ENCODE data around the gene MC1R. TPM values are rescaled to one million over a fixed set of nuclear protein-coding genes. Genes with fewer than 3 reads are reported as not detected.

Gene MC1R
- total RNA-seq, 1 donor from 2014 or later, result 13.2 TPM

DNA sequence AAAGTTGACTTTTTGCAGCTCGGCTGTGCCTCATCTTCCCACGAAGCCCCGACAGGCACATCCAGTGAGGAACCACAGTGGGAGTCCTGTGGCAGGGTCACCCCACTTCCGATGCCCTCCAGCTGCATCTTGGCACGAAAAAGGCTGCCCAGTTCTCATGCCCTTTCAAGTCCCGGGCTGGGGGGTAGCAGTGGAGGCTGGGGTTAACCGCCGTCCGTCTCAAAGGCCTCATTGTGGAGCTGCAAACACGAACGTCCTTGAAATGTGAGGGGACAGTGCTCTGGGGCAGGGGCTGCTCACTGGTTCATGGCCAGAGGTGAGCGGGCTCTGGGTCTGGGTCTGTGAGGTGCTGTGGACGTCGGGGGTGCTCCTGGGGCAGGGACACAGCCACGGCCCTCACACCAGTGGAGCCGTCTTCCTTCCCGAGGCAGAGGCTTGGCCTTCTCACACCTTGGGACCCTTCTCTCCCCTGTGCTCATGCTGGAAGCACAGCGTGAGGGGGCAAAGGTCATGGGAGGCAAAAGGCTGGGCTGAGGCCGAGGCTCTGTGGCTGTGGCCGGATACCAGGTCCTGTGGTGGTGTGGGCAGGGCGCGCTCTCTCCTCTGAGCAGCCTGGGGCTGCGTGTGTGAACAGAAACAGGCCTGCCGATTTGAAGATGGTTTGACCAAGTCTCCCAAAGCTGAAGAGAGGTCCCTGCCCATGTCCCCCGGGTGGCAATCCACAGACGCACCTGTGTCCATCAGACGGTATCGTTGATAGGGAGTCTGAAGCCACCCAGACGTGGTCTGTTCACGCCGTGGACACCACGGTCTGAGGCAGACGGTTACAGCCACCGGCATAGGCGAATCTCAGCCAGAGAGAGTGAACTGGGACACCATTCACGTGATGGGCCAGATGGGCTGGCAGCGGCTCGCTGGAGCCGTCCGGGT lies 3.1 kb upstream of the MC1R start:
- no peaks in the 10 kb centered on the region for H3K27me3 ChIP-seq
- DNase-seq (ENCODE audit: low spot score in 2 of 2), result no peak
- no peak overlapping the region for H3K27ac ChIP-seq
- H3K4me1 ChIP-seq, result peaks cover 7 to 9% of the 10 kb centered on the region in 2 donors
- no peak overlapping the region for H3K4me3 ChIP-seq
- H3K36me3 ChIP-seq, result peaks cover 13 to 24% of the 10 kb centered on the region in 2 donors
- intact Hi-C loops (cut with DNase I), result no loop called here
- TF ChIP-seq, protein P1, sequence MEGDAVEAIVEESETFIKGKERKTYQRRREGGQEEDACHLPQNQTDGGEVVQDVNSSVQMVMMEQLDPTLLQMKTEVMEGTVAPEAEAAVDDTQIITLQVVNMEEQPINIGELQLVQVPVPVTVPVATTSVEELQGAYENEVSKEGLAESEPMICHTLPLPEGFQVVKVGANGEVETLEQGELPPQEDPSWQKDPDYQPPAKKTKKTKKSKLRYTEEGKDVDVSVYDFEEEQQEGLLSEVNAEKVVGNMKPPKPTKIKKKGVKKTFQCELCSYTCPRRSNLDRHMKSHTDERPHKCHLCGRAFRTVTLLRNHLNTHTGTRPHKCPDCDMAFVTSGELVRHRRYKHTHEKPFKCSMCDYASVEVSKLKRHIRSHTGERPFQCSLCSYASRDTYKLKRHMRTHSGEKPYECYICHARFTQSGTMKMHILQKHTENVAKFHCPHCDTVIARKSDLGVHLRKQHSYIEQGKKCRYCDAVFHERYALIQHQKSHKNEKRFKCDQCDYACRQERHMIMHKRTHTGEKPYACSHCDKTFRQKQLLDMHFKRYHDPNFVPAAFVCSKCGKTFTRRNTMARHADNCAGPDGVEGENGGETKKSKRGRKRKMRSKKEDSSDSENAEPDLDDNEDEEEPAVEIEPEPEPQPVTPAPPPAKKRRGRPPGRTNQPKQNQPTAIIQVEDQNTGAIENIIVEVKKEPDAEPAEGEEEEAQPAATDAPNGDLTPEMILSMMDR (IDR thresholded peaks at IDR 0.05), result no peak
- no peaks in the 10 kb centered on the region for H3K9me3 ChIP-seq

DNA sequence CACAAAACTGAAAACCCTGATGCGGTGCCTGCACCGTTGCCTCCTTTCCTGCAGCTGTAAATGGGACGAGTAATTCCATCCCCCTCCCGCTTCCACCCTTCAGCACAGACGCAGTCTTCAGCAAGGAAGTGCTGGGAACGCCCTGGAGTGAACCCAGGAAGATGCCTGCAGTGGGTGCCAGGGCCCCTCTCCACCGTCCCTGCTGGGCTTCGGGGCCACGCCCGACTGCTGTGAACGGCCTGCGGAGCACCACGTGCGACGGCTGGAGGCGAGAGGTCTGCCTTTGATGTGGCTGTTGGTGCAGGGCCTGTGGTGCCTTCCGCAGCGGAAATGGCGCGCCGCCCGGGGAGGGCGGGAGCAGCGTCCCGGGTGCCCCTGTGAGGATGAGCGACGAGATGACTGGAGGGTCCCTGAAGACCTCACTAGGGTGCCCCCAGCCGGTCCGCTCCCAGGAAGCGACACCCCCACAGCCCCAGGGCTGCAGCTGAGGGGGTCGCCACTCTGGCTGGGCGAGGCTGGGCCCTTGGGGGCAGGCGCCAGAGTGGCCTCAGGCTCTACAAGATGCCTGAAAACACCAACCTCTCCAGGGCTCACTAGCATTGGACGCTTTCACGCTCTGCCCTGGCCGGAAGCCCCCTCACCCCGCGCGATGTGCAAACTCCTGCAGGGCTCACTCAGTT lies 749 bp upstream of the MC1R start:
- Histone ChIP-seq H3K27me3 (no peaks in the 10 kb centered on the region), H3K36me3 (peaks cover 0 to 4% of the 10 kb centered on the region in 2 donors), H3K9me3 (no peaks in the 10 kb centered on the region), H3K4me3 (peak overlapping the region; percentile 36 to 63), H3K27ac (peak overlapping the region in 1 of 2 donors; percentile 19), H3K4me1 (peaks cover 11 to 25% of the 10 kb centered on the region in 2 donors)
- TF ChIP-seq, protein P1 (IDR thresholded peaks at IDR 0.05), result no peak
- intact Hi-C loops (cut with DNase I), result no loop called here
- DNase-seq (ENCODE audit: low spot score in 2 of 2), result peak; percentile 68 to 89

DNA sequence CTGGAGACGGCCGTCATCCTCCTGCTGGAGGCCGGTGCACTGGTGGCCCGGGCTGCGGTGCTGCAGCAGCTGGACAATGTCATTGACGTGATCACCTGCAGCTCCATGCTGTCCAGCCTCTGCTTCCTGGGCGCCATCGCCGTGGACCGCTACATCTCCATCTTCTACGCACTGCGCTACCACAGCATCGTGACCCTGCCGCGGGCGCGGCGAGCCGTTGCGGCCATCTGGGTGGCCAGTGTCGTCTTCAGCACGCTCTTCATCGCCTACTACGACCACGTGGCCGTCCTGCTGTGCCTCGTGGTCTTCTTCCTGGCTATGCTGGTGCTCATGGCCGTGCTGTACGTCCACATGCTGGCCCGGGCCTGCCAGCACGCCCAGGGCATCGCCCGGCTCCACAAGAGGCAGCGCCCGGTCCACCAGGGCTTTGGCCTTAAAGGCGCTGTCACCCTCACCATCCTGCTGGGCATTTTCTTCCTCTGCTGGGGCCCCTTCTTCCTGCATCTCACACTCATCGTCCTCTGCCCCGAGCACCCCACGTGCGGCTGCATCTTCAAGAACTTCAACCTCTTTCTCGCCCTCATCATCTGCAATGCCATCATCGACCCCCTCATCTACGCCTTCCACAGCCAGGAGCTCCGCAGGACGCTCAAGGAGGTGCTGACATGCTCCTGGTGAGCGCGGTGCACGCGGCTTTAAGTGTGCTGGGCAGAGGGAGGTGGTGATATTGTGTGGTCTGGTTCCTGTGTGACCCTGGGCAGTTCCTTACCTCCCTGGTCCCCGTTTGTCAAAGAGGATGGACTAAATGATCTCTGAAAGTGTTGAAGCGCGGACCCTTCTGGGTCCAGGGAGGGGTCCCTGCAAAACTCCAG lies 1.1 kb downstream of the MC1R start:
- no peaks in the 10 kb centered on the region for H3K27me3 ChIP-seq
- no peak overlapping the region for H3K4me3 ChIP-seq
- H3K4me1 ChIP-seq, result peaks cover 19 to 32% of the 10 kb centered on the region in 2 donors
- intact Hi-C loops (cut with DNase I), result no loop called here
- no peaks in the 10 kb centered on the region for H3K36me3 ChIP-seq
- H3K9me3 ChIP-seq, result no peaks in the 10 kb centered on the region
- TF ChIP-seq, protein P1 (IDR thresholded peaks at IDR 0.05), result no peak
- DNase-seq (ENCODE audit: low spot score in 2 of 2), result no peak
- no peak overlapping the region for H3K27ac ChIP-seq

DNA sequence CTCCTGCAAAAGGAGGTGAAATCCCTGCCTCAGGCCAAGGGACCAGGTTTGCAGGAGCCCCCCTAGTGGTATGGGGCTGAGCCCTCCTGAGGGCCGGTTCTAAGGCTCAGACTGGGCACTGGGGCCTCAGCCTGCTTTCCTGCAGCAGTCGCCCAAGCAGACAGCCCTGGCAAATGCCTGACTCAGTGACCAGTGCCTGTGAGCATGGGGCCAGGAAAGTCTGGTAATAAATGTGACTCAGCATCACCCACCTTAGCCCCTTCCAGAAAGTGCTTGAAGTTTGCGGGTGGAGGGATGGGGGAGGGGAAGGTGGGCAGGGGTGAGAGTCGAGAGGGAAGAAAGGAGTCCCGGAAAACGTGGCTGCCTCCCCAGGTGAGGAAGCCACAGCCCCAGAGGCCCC lies 2.1 kb downstream of the MC1R start:
- intact Hi-C loops (cut with DNase I), result no loop called here
- TF ChIP-seq, protein P1 (IDR thresholded peaks at IDR 0.05), result no peak
- no peaks in the 10 kb centered on the region for H3K36me3 ChIP-seq
- no peak overlapping the region for H3K4me3 ChIP-seq
- DNase-seq (ENCODE audit: low spot score in 2 of 2), result no peak
- H3K27ac ChIP-seq, result peak overlapping the region; percentile 85
- H3K9me3 ChIP-seq, result no peaks in the 10 kb centered on the region
- H3K4me1 ChIP-seq, result peaks cover 19 to 34% of the 10 kb centered on the region in 2 donors
- H3K27me3 ChIP-seq, result no peaks in the 10 kb centered on the region

DNA sequence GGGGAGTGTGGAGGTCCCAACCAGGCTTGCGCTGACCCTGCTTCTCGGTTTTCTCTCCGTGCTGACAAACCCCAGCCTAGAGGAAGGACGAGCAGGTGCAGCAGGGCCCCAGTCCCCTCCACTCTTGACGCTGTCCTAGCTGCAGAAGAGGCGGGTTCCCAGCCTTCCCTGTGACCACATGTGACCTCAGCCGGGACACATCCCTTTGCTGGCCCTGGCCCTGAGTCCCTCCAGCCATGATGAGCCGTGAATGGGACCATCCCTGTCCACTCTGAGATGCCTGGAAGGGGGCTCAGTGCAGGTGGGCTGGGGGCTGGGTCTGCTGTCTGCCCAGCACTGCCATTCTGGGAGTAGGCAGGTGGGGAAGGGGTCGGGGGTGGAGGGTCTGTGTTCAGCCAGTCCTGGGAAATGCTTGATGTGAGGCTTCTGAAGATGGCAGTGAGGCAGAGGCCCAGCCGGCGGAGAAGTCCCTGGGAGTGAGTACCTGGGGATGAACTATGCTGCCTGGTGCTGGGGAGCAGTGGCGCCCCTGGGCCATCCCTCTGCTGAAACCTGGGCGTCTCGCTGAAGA lies 2.6 kb downstream of the MC1R start:
- Histone ChIP-seq H3K27me3 (peaks cover 5% of the 10 kb centered on the region), H3K27ac (peak overlapping the region; percentile 85), H3K9me3 (no peaks in the 10 kb centered on the region), H3K4me3 (peak overlapping the region in 1 of 2 donors; percentile 67), H3K36me3 (no peaks in the 10 kb centered on the region), H3K4me1 (peaks cover 23 to 39% of the 10 kb centered on the region in 2 donors)
- intact Hi-C loops (cut with DNase I), result no loop called here
- no peak for DNase-seq (ENCODE audit: low spot score in 2 of 2)
- TF ChIP-seq, protein P1 (IDR thresholded peaks at IDR 0.05), result no peak
